Measurements from ENCODE around the gene PLS3.

GRCh38 chrX:115571712-115572111, 10.7 kb downstream of the PLS3 start:
- TF ChIP-seq, protein P1, sequence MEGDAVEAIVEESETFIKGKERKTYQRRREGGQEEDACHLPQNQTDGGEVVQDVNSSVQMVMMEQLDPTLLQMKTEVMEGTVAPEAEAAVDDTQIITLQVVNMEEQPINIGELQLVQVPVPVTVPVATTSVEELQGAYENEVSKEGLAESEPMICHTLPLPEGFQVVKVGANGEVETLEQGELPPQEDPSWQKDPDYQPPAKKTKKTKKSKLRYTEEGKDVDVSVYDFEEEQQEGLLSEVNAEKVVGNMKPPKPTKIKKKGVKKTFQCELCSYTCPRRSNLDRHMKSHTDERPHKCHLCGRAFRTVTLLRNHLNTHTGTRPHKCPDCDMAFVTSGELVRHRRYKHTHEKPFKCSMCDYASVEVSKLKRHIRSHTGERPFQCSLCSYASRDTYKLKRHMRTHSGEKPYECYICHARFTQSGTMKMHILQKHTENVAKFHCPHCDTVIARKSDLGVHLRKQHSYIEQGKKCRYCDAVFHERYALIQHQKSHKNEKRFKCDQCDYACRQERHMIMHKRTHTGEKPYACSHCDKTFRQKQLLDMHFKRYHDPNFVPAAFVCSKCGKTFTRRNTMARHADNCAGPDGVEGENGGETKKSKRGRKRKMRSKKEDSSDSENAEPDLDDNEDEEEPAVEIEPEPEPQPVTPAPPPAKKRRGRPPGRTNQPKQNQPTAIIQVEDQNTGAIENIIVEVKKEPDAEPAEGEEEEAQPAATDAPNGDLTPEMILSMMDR (IDR thresholded peaks at IDR 0.05) = no peak
- TF ChIP-seq POLR2A (IDR thresholded peaks at IDR 0.05) = no peak
